HepG2 (cell line): ENCODE data around the gene FGF19. TPM values are rescaled to one million over a fixed set of nuclear protein-coding genes. Genes with fewer than 3 reads are reported as not detected.

Source experiments
- BATF2 ChIP-seq: sonication (generic); formaldehyde crosslinking; IDR thresholded peaks from 2 replicates; pipeline ENCODE4 v1.8.0; 2022; ENCODE audit warnings: mild to moderate bottlenecking, missing genetic modification reagents, moderate library complexity
- CHD2 ChIP-seq: IDR thresholded peaks from 2 replicates; pipeline ENCODE4 v1.6.1; 2011; ENCODE audit warnings: low read depth, low read length, improper control_type of control experiment
- CTCF ChIP-seq: sonication (generic); formaldehyde crosslinking; IDR thresholded peaks from 2 replicates; pipeline ENCODE4 v1.5.0; 2020; ENCODE audit warnings: mild to moderate bottlenecking, missing genetic modification reagents, moderate library complexity
- FOXJ3 ChIP-seq: sonication (generic); formaldehyde crosslinking; IDR thresholded peaks from 2 replicates; pipeline ENCODE4 v1.4.0; 2020; ENCODE audit warnings: missing genetic modification reagents, mild to moderate bottlenecking, borderline replicate concordance
- HIVEP1 ChIP-seq: sonication (generic); formaldehyde crosslinking; IDR thresholded peaks from 2 replicates; pipeline ENCODE4 v1.4.0; 2020; ENCODE audit warnings: mild to moderate bottlenecking, missing genetic modification reagents
- HOMEZ ChIP-seq: IDR thresholded peaks from 2 replicates; pipeline ENCODE4 v1.6.1; 2016; ENCODE audit warnings: low read depth
- MAX ChIP-seq: IDR thresholded peaks from 2 replicates; pipeline ENCODE4 v1.6.1; 2012; ENCODE audit warnings: inconsistent platforms
- MLLT10 ChIP-seq: sonication (generic); formaldehyde crosslinking; IDR thresholded peaks from 2 replicates; pipeline ENCODE4 v1.4.0; 2020; ENCODE audit warnings: missing genetic modification reagents
- NFE2 ChIP-seq: sonication (generic); formaldehyde crosslinking; IDR thresholded peaks from 2 replicates; pipeline ENCODE4 v1.4.0; 2020; ENCODE audit warnings: missing genetic modification reagents
- NFKB2 ChIP-seq: sonication (generic); formaldehyde crosslinking; IDR thresholded peaks from 2 replicates; pipeline ENCODE4 v1.4.0; 2020; ENCODE audit warnings: missing genetic modification reagents, borderline replicate concordance
- POGZ ChIP-seq: sonication (generic); formaldehyde crosslinking; IDR thresholded peaks from 2 replicates; pipeline ENCODE4 v1.4.0; 2020; ENCODE audit warnings: mild to moderate bottlenecking, missing genetic modification reagents
- RORA ChIP-seq: sonication (generic); formaldehyde crosslinking; IDR thresholded peaks from 2 replicates; pipeline ENCODE4 v1.5.0; 2020; ENCODE audit warnings: mild to moderate bottlenecking, missing genetic modification reagents, moderate library complexity
- SAP130 ChIP-seq: IDR thresholded peaks from 2 replicates; pipeline ENCODE4 v1.6.1; 2016; ENCODE audit warnings: low read depth
- SOX13 ChIP-seq, 3 experiments: fragments of 450-650 bp in 1 of 3; sonication (generic) in 1 of 3; formaldehyde crosslinking in 1 of 3; IDR thresholded peaks in 2 of 3; conservative IDR thresholded peaks in 1 of 3; 2 replicates each; pipeline versions ENCODE4 v1.5.0 to v1.6.1; 2016 to 2020; ENCODE audit warnings: antibody characterized with exemption in 1 of 3, mild to moderate bottlenecking in 1 of 3, missing compliant biosample characterization in 1 of 3, missing genetic modification reagents in 1 of 3, moderate library complexity in 1 of 3
- ZNF138 ChIP-seq: sonication (generic); formaldehyde crosslinking; IDR thresholded peaks from 2 replicates; pipeline ENCODE4 v1.5.0; 2020; ENCODE audit warnings: mild to moderate bottlenecking, low read depth, missing genetic modification reagents
- ZNF326 ChIP-seq: sonication (generic); formaldehyde crosslinking; IDR thresholded peaks from 2 replicates; pipeline ENCODE4 v1.4.0; 2020; ENCODE audit warnings: missing genetic modification reagents, borderline replicate concordance
- ZNF34 ChIP-seq: sonication (generic); formaldehyde crosslinking; IDR thresholded peaks from 2 replicates; pipeline ENCODE4 v1.4.0; 2020; ENCODE audit warnings: mild to moderate bottlenecking, missing genetic modification reagents, borderline replicate concordance
- ZNF550 ChIP-seq: sonication (generic); formaldehyde crosslinking; IDR thresholded peaks from 2 replicates; pipeline ENCODE4 v1.4.0; 2020; ENCODE audit warnings: mild to moderate bottlenecking, missing genetic modification reagents, borderline replicate concordance
- ZNF574 ChIP-seq: sonication (generic); formaldehyde crosslinking; IDR thresholded peaks from 2 replicates; pipeline ENCODE4 v1.4.0; 2020; ENCODE audit warnings: missing genetic modification reagents
- ZNF652 ChIP-seq: IDR thresholded peaks from 2 replicates; pipeline ENCODE4 v1.6.1; 2016; ENCODE audit warnings: low read depth, borderline replicate concordance
- ZNF713 ChIP-seq: sonication (generic); formaldehyde crosslinking; IDR thresholded peaks from 2 replicates; pipeline ENCODE4 v1.4.0; 2020; ENCODE audit warnings: mild to moderate bottlenecking, missing genetic modification reagents
- ZNF878 ChIP-seq: sonication (generic); formaldehyde crosslinking; IDR thresholded peaks from 2 replicates; pipeline ENCODE4 v1.8.1; 2023; ENCODE audit warnings: mild to moderate bottlenecking, missing genetic modification reagents, moderate library complexity
- ZSCAN20 ChIP-seq: sonication (generic); formaldehyde crosslinking; IDR thresholded peaks from 2 replicates; pipeline ENCODE4 v1.4.0; 2020; ENCODE audit warnings: missing genetic modification reagents, mild to moderate bottlenecking, borderline replicate concordance
- polyA plus RNA-seq, 8 experiments: library from polyadenylated mRNA; depleted of rRNA in 3 of 8; stranded (reverse) in 7 of 8; unstranded in 1 of 8; fragments of >200 nt; fragmentation: Illumina TruSeq in 4 of 8; extraction: Trizol in 4 of 8; gene quantifications; 2 replicates each; pipeline versions ENCODE4 v1.2.1 to v1.2.3, GENCODE V29; 2011 to 2016; ENCODE audit warnings: low read depth in 4 of 8, missing spikeins in 1 of 8, mixed read lengths in 1 of 8; ENCODE audit not compliant: insufficient read depth in 1 of 8
- total RNA-seq, 5 experiments: library from RNA; depleted of rRNA; stranded (reverse); fragments of >200 nt; fragmentation: Illumina TruSeq; extraction: Trizol; gene quantifications; 2 replicates each; pipeline ENCODE4 v1.2.3, GENCODE V29; 2016; ENCODE audit warnings: low read depth in 1 of 5

Gene FGF19
- total and polyA plus RNA-seq, 2 of the 13 experiments (the other 11 are each of a cell fraction or from before 2014, with no cell fraction given), result 0.07 TPM; not detected in 1

- TF ChIP-seq FOXJ3 (CRISPR knock-in tag) (no peak), RORA (CRISPR knock-in tag) (no peak), ZNF574 (CRISPR knock-in tag) (peak; percentile 89), ZNF878 (no peak), MAX (peak; percentile 81), SAP130 (CRISPR knock-in tag) (peak; percentile 96), HIVEP1 (no peak), ZNF550 (CRISPR knock-in tag) (no peak), NFE2 (CRISPR knock-in tag) (no peak), POGZ (CRISPR knock-in tag) (peak; percentile 84), CTCF (CRISPR knock-in tag) (no peak), NFKB2 (CRISPR knock-in tag) (no peak), ZNF138 (CRISPR knock-in tag) (no peak), ZSCAN20 (no peak), BATF2 (no peak), ZNF652 (CRISPR knock-in tag) (no peak; the same call in 1 of the 2 replicates), MLLT10 (CRISPR knock-in tag) (no peak), ZNF326 (CRISPR knock-in tag) (no peak), ZNF713 (CRISPR knock-in tag) (no peak), HOMEZ (no peak), ZNF34 (CRISPR knock-in tag) (0 out of 2 replicates have a peak, but pooled peaks have one; percentile 37), SOX13 (IDR thresholded peaks at IDR 0.05) (no peak), SOX13 (CRISPR knock-in tag; conservative IDR thresholded peaks at IDR 0.05 in 1 of 2, IDR thresholded peaks at IDR 0.05 in 1 of 2) (peak in 1 of 2 experiments; percentile 40; a peak in 2 of 4 replicates), CHD2 (no peak)
Measured at GRCh38 chr11:69674886-69675714, 28.7 kb downstream of the FGF19 start, which contains the start of gene LTO1 (continued).
